Natural killer cell (primary cell): ENCODE results near the gene C2CD2. TPM values are rescaled to one million over a fixed set of nuclear protein-coding genes. Genes with fewer than 3 reads are reported as not detected.

Experiments
- ATAC-seq, 3 donors: fragments of 150-1000 bp in 2 of 3; fragments of 200-7000 bp in 1 of 3; cut with Tn5 transposase; 1 replicate in 1 of 3; 2 replicates in 2 of 3; pipeline ENCODE4 v1.10.0; 2021; ENCODE audit warnings: mild to moderate bottlenecking in 2 of 3, moderate library complexity in 2 of 3
- DNase-seq, 2 donors: peaks; one replicate each; pipeline versions ENCODE4 v3.0.0 to v3.0.0-alpha.2; 2013 to 2021; ENCODE audit warnings: mixed read lengths in 1 of 2
- H3K27ac ChIP-seq: one replicate; pipeline ENCODE4 v1.5.1; 2013; ENCODE audit warnings: mild to moderate bottlenecking, low read length
- H3K27me3 ChIP-seq: one replicate; pipeline ENCODE4 v1.6.1; 2013; ENCODE audit warnings: low read length; ENCODE audit not compliant: control insufficient read depth, insufficient read depth
- H3K36me3 ChIP-seq: one replicate; pipeline ENCODE4 v1.6.1; 2013; ENCODE audit warnings: low read length; ENCODE audit not compliant: control insufficient read depth, insufficient read depth
- H3K4me1 ChIP-seq: one replicate; pipeline ENCODE4 v1.6.1; 2013; ENCODE audit warnings: low read length; ENCODE audit not compliant: control insufficient read depth, insufficient read depth
- H3K4me3 ChIP-seq: one replicate; pipeline ENCODE4 v1.5.1; 2013; ENCODE audit warnings: low read length
- H3K9me3 ChIP-seq: one replicate; pipeline ENCODE4 v1.6.1; 2013; ENCODE audit warnings: low read length; ENCODE audit not compliant: control insufficient read depth, insufficient read depth
- H3K27ac Mint-ChIP-seq, 2 donors: one replicate each; pipeline ENCODE4 v1.8.0; 2022; ENCODE audit warnings: mild to moderate bottlenecking in 2 of 2, mixed read lengths in 2 of 2, moderate library complexity in 1 of 2
- H3K27me3 Mint-ChIP-seq, 2 donors: one replicate each; pipeline ENCODE4 v1.8.0; 2022; ENCODE audit warnings: low read depth in 2 of 2, mixed read lengths in 2 of 2
- H3K36me3 Mint-ChIP-seq: one replicate; pipeline ENCODE4 v1.8.0; 2022; ENCODE audit warnings: mixed read lengths
- H3K4me1 Mint-ChIP-seq, 2 donors: one replicate each; pipeline ENCODE4 v1.8.0; 2022; ENCODE audit warnings: mixed read lengths in 2 of 2
- H3K4me3 Mint-ChIP-seq: one replicate; pipeline ENCODE4 v1.8.0; 2022; ENCODE audit warnings: mild to moderate bottlenecking, moderate library complexity, mixed read lengths
- H3K9me3 Mint-ChIP-seq, 2 donors: one replicate each; pipeline ENCODE4 v1.8.0; 2022; ENCODE audit warnings: mixed read lengths in 2 of 2
- CTCF ChIP-seq: fragments of 200-600 bp; IDR thresholded peaks from one replicate; pipeline ENCODE4 v1.8.0; 2022; ENCODE audit warnings: antibody characterized with exemption
- WGBS: methylation state at CpG from one replicate; pipeline ENCODE4 v1.1.7; 2013; ENCODE audit warnings: missing lambda C conversion rate; ENCODE audit not compliant: insufficient coverage; 5-methylcytosine and 5-hydroxymethylcytosine counted together
- intact Hi-C: fragments of 100-400 bp; cut with micrococcal nuclease; formaldehyde crosslinking; loops from one replicate; pipeline ENCODE4 v1.14.2; 2022
- total RNA-seq, 4 donors: library from RNA; stranded (reverse); fragments of 120-200 nt in 1 of 4; gene quantifications; one replicate each; pipeline versions ENCODE4 v1.2.3 to v1.2.4, GENCODE V29; 2013 to 2022

The C2CD2 gene
- total RNA-seq, 3 donors from 2014 or later (not counting 1 experiment from before 2014, with no cell fraction given), result 2.1 to 10.1 (median 8.9) TPM

- Mint-ChIP-seq H3K4me3 (peak overlapping the region; percentile 49), H3K4me1 (peaks cover 12 to 22% of the 10 kb centered on the region in 2 donors), H3K27me3 (no peaks in the 10 kb centered on the region), H3K36me3 (peaks cover 9% of the 10 kb centered on the region), H3K27ac (peak overlapping the region in 1 of 2 donors; percentile 56), H3K9me3 (no peaks in the 10 kb centered on the region)
- H3K36me3 ChIP-seq, result peaks cover 3% of the 10 kb centered on the region
- no peaks in the 10 kb centered on the region for H3K27me3 ChIP-seq
- peaks cover 30% of the 10 kb centered on the region for H3K4me1 ChIP-seq
- H3K27ac ChIP-seq, result no peak overlapping the region
- no peaks in the 10 kb centered on the region for H3K9me3 ChIP-seq
- intact Hi-C loops, result no loop called here
- ATAC-seq, result peak; percentile 62 to 79 (median 72)
- TF ChIP-seq CTCF, result no peak
- peak in 1 of 2 donors; percentile 31 for DNase-seq
- no peak overlapping the region for H3K4me3 ChIP-seq
- 35% methylated on average over 23 of the region's 25 CpGs for WGBS
These were observed 54.2 kb downstream of the C2CD2 start for GRCh38 chr21:41899426-41900202.

- TF ChIP-seq CTCF, result no peak
- 83% methylated on average over 17 of the region's 17 CpGs for WGBS
- peak overlapping the region in 1 of 2 donors; percentile 56 for H3K27ac Mint-ChIP-seq
- H3K27me3 Mint-ChIP-seq, result no peaks in the 10 kb centered on the region
- peaks cover 9% of the 10 kb centered on the region for H3K36me3 Mint-ChIP-seq
- Histone ChIP-seq H3K9me3 (no peaks in the 10 kb centered on the region), H3K27ac (no peak overlapping the region), H3K4me1 (peaks cover 25% of the 10 kb centered on the region), H3K4me3 (no peak overlapping the region), H3K27me3 (no peaks in the 10 kb centered on the region), H3K36me3 (peaks cover 3% of the 10 kb centered on the region)
- ATAC-seq (no peak), DNase-seq (no peak)
- intact Hi-C loops, result no loop called here
- H3K9me3 Mint-ChIP-seq, result no peaks in the 10 kb centered on the region
- peaks cover 12 to 22% of the 10 kb centered on the region in 2 donors for H3K4me1 Mint-ChIP-seq
- peak overlapping the region; percentile 49 for H3K4me3 Mint-ChIP-seq
These were observed 54.8 kb downstream of the C2CD2 start for GRCh38 chr21:41898998-41899397.

- Mint-ChIP-seq H3K27ac (no peak overlapping the region), H3K4me1 (peaks cover 12 to 18% of the 10 kb centered on the region in 2 donors), H3K36me3 (peaks cover 9% of the 10 kb centered on the region), H3K27me3 (no peaks in the 10 kb centered on the region), H3K9me3 (no peaks in the 10 kb centered on the region), H3K4me3 (no peak overlapping the region)
- H3K4me1 ChIP-seq, result peaks cover 20% of the 10 kb centered on the region
- H3K27me3 ChIP-seq, result no peaks in the 10 kb centered on the region
- H3K4me3 ChIP-seq, result no peak overlapping the region
- peaks cover 3% of the 10 kb centered on the region for H3K36me3 ChIP-seq
- TF ChIP-seq CTCF, result no peak
- DNase-seq, result no peak
- ATAC-seq, result no peak
- intact Hi-C loops, result no loop called here
- 95% methylated on average over 8 of the region's 8 CpGs for WGBS
- H3K9me3 ChIP-seq, result no peaks in the 10 kb centered on the region
- no peak overlapping the region for H3K27ac ChIP-seq
These were observed 56.1 kb downstream of the C2CD2 start for GRCh38 chr21:41897700-41898099.
